GM18907 (cell line): ENCODE results near the gene FBH1.
"Not testable (repeated sequence)": the region's sequence is repeated elsewhere in the genome, so short reads cannot be mapped to it uniquely, and the experiment has no call there.

Source experiments
- ATAC-seq: cut with Tn5 transposase; IDR thresholded peaks from one replicate; pipeline ENCODE4 v1.9.1; 2021; ENCODE audit warnings: mild to moderate bottlenecking, moderate library complexity; ENCODE audit not compliant: unreplicated experiment

Gene FBH1

DNA sequence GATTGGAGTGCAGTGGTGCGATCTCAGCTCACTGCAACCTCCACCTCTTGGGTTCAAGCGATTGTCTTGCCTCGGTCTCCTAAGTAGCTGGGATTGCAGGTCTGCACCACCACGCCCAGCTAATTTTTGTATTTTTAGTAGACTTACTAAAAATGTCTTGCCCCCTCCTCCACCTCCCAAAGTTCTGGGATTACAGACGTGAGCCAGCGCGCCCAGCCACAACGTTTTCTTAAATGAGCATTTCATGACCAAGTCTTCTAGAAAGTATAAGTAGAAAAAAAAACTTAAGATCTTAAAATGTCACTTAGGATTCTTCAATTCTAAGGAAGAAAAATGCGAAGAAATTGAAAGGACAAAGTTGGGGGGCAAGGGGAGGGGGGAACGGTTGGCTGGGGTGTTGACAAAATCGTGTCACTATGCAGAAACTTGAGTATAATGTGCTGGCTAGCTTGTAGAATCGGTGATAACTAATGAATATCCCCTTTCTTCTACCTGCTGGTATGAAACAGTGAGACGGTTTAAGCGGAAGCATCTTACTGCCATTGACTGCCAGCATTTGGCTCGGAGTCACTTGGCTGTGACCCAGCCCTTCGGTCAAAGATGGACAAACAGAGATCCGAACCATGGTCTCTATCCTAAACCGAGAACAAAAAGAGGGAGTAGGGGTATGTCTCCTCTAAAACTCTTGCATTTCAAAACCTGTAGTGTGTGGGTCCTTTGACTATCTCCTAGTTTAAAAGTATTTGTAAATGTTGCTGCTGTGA, 12.7 kb downstream of the FBH1 start:
- no peak for ATAC-seq

DNA sequence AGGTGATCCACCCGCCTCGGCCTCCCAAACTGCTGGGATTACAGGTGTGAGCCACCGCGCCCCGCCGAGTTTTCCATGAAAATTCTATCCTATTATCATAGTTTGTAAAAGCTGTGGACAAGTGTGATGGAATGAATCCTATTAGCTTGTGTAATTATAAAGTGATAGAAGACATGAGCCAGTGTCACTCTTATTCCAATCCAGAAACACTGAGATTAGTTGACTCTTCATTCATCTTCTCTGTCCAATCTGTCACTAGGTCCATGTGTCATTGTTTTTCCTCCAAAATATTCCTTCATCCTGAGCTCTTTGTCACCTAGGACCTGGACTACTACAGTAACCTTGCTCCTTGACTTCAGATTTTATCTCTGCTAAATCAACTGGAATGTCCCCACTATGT, 13.5 kb downstream of the FBH1 start:
- no peak for ATAC-seq

DNA sequence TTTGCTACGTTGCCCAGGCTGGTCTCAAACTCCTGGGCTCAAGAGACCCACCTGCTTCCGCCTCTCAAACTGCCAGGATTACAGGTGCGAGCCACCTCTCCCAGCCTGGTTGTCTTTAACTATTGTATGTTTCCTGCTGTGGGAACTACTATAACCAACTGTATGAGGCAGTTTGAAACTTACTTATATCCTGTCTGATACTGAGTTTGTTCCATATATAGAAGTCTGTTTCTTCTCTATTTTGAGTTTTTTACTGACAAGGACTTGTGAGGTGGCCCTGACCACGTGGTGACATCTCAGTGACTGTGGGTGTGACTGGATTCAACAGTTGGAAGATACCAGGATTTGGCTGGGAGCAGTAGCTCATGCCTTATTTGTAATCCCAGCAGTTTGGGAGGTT, 14.2 kb downstream of the FBH1 start:
- peak; percentile 94 for ATAC-seq

DNA sequence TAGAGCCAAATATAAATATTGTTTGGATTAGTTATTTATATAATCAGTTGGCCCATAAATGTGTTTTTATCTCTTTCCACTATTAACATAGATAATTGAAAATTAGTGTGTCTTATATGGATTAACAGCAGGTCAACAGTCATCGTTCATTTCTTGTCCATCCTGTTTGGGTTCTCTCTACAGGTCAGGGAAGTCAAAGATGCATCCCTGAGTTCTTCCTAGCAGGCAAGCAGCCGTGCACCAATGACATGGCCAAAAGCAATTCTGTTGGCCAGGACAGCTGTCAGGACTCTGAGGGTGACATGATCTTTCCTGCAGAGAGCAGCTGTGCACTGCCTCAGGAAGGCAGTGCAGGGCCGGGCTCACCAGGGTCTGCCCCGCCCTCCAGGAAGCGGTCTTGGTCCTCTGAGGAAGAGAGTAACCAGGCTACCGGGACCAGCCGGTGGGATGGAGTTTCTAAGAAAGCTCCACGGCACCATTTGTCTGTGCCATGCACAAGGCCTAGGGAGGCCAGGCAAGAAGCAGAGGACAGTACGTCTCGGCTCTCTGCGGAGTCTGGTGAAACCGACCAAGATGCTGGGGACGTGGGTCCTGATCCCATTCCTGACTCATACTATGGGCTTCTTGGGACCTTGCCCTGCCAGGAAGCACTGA, 15.9 kb downstream of the FBH1 start:
- ATAC-seq: no peak

DNA sequence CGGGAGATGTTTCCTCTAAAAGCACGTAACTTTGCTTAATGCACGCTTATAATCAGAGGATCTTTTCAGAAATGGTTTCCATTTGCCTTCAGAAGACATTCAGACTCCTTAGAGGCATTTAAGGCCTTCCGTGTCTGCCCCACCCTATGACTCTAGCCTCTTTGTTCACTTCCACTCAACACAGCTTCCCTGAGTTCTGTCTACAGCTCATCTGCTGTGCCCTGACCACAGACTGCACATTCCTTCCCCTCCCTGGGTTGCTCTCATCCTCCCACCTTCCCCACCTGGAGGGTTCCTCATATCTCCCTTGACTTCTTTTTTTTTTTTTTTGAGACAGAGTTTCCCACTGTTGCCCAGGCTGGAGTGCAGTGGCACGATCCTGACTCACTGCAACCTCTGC, 16.6 kb downstream of the FBH1 start:
- no peak for ATAC-seq

DNA sequence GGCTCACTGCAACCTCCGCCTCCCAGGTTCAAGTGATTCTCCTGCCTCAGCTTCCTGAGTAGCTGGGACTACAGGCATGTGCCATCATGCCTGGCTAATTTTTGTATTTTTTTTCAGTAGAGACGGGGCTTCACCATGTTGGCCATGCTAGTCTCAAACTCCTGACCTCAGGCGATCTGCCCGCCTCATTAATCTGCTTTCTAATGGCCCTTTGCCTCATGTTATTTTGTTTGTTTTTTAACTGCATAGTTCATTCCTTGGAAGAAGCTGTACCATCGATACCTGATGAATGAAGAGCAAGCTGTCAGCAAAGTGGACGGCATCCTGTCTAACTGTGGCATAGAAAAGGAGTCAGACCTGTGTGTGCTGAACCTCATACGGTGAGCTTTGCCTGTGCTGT, 18.6 kb downstream of the FBH1 start:
- not testable (repeated sequence) for ATAC-seq

DNA sequence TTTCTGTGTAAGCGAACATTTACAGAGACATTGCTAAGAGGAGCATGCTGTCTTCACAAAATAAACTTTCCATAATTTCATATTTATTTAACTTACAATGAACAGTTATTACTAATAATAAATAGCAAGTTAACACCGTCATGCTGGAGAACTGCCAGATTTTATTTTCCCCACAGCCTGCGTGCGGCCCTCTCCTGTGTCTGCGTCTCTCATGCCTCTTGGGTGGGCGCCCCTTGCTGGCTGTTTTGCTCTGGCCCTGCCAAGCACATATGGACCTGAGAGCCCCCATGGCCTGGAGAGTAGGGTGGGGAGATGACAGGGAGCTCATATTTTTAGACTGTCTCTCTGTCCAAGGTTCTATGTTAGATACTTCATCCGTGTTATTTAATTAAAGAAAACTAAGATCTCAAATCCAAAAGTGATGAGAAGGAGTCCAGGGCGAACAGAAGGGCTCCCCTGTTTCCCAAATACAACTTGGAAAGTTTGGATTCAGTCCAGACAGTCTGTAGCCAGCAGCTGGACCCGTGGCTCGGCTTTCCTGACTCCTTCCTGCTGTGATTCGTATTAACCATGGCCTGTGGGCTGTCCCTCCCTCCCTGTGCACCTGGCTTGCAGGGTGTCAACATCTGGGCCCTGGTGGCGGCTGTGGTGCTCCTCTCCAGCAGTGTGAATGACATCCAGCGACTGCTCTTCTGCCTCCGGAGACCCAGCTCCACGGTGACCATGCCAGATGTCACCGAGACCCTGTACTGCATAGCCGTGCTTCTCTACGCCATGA, 20.5 kb downstream of the FBH1 start:
- ATAC-seq: no peak

DNA sequence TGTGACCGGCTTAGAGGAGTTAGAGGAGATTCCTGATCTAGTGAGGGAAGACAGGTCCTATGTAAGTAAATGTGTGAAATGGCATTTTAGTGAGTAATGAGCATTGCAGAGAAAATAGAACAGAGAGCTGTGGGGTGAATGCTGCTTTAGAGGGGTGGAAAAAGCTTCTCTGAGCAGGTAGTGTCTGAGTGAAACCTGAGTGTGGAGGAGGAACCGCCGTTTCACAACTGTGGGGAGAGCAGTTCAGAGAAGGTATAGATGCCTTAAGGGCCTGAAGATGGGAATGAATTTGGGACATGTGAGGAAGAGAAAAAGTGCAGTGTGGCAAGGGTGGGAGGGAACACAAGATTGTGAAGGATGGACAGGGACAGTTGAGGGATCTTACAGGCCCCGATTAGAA, 21.6 kb downstream of the FBH1 start:
- no peak for ATAC-seq

DNA sequence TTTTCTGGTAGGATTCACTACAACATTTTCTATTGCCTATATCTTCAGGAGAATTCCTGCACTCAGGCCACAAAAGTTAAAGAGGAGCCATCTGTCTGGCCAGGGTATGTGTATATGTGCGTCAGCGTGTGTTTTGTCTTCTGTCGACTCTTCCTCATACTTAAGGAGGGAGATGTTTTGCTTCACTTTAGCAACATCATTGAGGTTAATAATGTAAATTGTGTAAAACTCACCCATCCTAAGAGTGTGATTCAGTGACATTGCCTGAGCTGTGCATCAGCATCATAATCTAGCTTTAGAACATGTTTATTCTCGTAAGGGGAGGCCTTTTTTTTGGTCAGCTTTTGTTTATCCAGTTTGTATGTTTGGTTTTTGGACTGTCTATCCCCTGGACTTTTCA, 23.7 kb downstream of the FBH1 start:
- no peak for ATAC-seq

DNA sequence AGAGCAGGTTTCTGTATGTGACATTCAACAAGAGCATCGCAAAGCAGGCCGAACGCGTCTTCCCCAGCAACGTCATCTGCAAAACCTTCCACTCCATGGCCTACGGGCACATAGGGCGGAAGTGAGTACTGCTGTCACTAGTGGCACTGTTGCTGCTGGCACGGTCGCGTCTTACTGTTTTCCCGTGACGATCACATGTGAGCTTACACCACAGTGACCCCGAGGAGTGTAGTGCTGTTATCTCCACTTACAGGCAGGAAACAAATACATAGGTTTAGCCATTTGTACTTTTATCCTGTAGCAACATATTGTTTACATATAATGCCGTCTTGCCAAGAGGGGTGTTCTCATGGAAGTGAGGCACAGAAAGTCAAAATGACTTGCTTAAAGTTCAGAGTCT, 25.4 kb downstream of the FBH1 start:
- ATAC-seq: no peak

DNA sequence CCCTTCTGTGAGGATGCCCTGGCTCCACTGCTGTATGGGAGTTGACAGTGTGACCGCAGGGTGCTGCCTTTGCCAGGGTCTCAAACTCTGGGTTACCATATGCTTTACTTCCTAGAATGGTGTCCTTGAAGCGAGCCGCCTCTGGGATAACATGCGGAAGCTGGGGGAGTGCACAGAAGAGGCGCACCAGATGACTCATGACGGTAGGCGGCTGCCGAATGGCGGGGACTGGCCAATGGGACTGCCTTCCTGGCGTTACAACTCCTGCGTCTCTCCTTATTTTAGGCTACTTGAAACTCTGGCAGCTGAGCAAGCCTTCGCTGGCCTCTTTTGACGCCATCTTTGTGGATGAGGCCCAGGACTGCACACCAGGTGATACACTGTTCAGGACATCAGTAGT, 27.3 kb downstream of the FBH1 start:
- no peak for ATAC-seq

DNA sequence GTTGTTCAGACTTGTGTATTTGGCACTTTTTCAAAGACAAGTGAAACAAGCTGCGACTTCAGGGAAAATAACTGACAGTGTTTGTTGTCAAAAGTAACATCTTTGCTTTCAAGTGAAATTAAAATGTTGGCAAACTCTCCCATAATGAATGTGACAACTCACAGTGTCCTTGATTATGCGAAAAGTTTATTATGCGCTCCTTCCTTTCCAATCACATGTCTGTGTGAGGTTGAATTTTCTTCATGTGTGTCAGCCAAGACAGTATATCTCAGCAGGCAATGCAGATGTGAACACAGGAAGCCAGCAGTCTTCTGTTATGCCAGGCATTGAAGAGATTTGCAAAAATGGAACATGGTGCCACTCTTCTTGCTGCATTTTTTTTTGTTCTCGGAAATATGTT, 28.7 kb downstream of the FBH1 start:
- ATAC-seq: no peak

DNA sequence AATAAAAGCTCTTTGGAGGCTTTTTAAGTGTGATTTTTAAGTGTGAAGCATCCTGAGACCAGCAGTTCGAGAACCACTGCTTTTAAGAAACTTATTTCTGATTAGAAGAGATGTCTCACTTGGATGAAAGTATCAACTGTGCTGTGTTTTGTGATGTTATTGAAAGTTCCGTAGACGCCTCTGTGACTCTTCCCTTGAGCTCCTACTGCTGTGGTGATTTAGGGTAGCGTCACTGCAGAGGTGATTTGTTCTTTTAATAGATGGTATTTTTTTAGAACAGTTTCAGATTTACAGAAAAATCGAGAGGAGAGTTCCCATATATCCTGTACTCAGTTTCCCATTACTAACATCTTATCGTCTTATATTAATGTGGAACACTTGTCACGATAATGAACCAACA, 29.5 kb downstream of the FBH1 start:
- no peak for ATAC-seq

DNA sequence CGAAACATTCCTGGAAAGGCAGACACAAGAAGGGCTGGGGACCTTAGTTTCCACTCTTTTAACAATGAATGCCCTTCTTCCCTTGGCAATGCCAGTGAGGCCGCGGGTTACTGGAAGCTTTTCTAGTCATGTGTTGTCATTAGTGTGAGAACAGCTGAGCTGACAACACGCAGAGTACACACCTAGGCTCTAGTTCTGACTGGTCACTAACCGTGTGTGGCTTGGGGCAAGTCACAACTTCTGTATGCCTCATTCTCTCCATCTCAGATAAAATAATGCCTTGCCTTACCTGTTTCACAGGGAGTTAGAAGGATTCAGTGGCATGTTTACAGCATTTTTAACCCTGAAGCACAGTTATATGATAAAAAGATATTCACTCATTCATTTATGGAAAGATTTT, 31.7 kb downstream of the FBH1 start:
- ATAC-seq: no peak

DNA sequence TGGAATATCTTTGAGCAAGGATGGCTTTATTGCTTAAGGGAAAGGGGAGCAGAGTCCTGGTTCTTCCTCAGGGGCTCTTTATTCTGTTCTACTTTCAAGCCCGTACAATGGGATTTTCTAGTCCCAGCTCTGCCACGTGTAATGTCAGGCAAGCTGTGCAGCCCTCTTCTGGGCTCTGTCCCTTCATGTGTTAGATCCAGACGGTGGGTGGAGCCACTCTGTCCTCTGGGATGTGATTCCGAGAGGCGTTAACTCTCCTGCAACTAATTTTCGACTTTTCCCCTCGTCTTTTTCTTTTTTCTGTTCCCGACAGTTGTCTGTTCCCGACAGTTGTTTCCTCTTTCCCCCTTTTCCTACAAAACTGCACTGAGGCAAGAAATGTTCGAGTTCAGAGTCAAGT, 34.8 kb downstream of the FBH1 start:
- ATAC-seq: no peak

DNA sequence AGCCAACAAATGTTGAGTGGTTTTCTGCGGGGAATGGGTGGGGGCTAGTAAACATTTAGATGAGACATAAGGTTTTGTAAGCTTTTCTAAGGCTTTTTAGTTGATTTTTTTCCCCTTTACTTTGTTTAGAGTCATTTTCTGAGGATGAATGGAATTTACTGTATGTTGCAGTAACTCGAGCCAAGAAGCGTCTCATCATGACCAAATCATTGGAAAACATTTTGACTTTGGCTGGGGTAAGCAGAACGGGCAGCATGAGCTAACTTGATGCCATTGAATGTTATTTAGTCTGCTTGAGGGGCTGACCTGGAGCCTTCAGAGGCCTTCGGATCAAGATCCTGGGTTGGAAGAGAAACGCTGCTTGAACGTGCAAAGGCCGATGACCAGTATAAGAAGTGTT, 37.3 kb downstream of the FBH1 start:
- no peak for ATAC-seq

DNA sequence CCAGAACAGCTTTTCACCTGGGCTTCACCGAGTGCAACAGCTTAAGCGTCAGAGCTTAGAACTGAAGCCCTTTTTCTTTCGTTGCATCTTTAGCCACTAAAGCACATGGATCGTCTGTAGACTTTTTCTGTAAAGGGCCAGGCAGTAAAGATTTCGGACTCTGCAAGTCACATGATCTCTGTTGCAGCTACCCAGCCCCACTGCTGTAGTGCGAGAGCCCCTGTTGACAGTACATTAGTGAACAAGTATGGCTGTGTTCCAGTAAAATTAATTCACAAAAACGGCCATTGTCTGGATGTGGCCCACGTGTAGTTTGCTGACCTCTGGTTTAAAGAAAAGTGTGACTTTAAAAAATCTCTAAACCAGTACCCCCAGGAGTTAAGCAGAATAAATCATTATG, 39.4 kb downstream of the FBH1 start:
- ATAC-seq: no peak

DNA sequence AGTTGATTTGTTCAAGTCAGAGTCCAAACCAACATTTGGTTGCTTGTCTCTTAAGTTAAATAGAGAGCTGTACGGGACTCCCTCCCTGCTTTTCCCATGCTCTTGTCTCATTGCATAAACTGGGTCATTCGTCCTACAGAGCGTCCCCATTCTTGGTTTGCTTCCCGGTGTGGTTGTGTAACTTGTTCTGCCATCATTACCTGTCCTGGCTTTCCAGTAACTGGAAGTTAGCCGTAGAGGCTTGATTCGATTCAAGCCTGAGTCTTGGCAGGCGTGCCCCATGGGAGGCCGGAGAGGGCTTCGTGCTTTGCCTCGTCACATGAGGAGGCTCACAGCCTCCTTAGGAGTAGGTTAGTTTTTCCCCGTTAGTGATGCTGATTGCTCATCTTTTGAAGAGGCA, 40.2 kb downstream of the FBH1 start:
- no peak for ATAC-seq

DNA sequence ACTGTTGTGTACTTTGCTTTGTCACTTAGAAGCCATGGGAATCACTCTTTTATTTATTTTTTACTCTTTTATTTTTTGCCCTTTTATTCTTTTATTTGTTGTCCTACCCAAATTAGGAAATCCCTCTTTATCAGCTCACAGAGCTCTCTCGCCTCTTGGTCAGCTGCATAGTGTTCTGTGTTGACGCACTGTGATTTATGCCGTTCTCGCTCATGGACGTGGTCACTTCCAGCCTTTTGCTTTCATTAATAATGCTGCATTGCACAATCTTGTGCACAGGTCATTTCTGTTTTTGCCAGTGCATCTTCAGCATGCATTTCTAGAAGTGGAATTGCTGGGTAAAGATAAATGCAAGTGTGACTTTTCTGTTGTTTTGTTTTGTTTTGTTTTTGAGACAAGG, 42.3 kb downstream of the FBH1 start:
- ATAC-seq: no peak

DNA sequence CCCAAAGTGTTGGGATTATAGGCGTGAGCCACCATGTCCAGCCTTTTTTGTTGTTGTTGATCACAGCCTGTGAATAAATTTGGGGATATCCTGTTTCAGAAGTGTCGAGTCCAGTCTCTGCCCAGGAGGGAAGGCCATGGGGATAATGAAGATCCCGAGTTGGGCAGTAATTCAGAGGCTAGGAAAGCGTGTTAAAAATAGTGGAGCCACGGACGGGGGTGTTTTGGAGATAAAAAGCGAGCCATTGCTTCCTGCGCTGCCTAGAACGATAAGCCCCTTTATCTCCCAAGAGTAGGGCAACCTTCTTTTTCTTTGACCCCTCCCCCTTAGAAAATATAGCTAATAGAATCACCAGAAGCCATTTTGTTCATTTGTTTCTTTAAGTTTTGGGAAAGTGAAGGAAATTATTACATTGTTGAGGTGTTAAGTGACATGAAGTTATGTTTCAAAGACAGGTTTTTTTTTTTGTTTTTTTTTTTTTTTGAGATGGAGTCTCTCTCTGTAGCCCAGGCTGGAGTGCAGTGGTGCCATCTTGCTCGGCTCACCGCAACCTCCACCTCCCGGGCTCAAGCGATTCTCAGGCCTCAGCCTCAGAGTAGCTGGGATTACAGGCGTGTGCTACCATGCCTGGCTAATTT, 44.0 kb downstream of the FBH1 start:
- no peak for ATAC-seq

DNA sequence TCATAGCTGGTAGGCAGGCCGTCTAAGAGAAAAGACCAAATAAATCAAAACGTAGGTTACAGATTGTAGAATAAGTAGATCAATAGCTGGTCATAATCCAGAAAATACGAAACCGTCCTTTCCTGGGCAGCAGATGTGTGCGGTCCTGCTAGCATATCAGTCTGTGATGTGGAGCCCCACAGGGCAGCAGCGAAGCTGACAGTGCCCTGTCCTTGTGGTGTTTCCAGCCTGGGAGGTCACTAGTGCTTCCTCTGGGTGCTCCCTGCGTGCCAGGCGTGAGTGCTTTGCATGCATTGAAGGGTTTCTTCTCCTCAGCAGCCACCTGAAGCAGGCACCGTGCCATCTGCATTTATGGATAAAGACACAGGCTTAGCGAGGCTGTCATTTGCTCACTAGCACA, 45.6 kb downstream of the FBH1 start:
- no peak for ATAC-seq

DNA sequence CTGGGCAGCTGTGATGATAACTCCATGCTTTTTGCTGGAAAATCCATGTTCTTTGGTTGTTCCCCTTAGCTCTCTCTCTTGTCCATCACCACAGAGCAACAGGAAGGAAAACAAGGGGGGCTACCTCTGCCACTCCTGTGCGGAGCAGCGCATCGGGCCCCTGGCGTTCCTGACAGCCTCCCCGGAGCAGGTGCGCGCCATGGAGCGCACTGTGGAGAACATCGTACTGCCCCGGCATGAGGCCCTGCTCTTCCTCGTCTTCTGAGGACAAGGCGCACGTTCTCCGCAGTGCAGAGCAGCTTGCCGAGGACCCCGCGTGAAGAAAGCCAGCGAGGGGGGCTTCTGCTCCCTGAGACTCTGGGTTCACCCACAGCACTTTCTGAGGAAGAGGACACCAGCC, 47.0 kb downstream of the FBH1 start:
- ATAC-seq: no peak
